Umbilical cord (tissue), 2 donors: ENCODE results near the gene PDCD2. TPM values are rescaled to one million over a fixed set of nuclear protein-coding genes. Genes with fewer than 3 reads are reported as not detected.
"Not testable (repeated sequence)": the region's sequence is repeated elsewhere in the genome, so short reads cannot be mapped to it uniquely, and the experiment has no call there.

Experiments
- DNase-seq: peaks from one replicate; pipeline ENCODE4 v3.0.0-alpha.2; 2015; ENCODE audit warnings: low spot score
- total RNA-seq: library from RNA; depleted of rRNA; stranded (reverse); fragments of >200 nt; gene quantifications from one replicate; pipeline ENCODE4 v1.2.3, GENCODE V29; 2014; ENCODE audit warnings: low replicate concordance; ENCODE audit not compliant: insufficient read depth

Gene PDCD2, protein sequence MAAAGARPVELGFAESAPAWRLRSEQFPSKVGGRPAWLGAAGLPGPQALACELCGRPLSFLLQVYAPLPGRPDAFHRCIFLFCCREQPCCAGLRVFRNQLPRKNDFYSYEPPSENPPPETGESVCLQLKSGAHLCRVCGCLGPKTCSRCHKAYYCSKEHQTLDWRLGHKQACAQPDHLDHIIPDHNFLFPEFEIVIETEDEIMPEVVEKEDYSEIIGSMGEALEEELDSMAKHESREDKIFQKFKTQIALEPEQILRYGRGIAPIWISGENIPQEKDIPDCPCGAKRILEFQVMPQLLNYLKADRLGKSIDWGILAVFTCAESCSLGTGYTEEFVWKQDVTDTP
- total RNA-seq: 49.1 TPM

DNA sequence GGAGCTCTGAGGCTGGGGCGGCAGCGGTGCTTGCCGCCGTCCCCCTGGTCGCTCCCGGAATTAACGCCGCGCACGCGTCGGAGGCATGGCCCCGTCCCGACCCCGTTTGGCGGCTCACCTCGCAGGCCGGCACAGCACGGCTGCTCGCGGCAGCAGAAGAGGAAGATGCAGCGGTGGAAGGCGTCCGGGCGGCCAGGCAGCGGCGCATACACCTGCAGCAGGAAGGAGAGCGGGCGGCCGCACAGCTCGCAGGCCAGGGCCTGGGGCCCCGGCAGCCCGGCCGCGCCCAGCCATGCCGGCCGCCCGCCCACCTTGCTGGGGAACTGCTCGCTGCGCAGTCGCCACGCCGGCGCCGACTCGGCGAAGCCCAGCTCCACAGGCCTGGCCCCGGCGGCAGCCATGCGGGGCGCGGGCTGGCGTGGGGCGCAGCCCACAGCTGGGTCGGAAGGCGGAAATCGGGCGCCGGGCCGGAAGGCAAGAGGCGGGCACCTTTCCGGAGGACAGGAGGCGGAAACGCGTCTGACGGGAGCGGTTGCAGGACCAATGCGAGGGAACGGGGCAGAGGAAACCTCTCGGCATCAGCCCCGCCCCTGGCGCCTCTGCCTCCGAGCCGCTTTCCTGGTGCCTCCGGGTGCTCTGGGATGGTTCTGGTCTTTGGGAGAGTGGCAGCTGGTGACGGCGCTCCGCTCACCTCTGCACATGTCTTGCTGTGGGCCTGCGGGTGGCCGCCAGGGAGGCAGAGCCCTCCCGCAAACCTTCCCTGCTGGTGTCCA lies at the start of gene PDCD2:
TSS of gene PDCD2 (minus strand) at position 457 of the 773 bp plus-strand sequence. CDS start at position 401, 56 bp downstream.
- peak; percentile 96 for DNase-seq

- DNase-seq: not testable (repeated sequence)
Observed at GRCh38 chr6:170616020-170616554, 31.6 kb upstream of the PDCD2 start.

GRCh38 chr6:170612256-170612804 lies 27.9 kb upstream of the PDCD2 start:
- not testable (repeated sequence) for DNase-seq

DNA sequence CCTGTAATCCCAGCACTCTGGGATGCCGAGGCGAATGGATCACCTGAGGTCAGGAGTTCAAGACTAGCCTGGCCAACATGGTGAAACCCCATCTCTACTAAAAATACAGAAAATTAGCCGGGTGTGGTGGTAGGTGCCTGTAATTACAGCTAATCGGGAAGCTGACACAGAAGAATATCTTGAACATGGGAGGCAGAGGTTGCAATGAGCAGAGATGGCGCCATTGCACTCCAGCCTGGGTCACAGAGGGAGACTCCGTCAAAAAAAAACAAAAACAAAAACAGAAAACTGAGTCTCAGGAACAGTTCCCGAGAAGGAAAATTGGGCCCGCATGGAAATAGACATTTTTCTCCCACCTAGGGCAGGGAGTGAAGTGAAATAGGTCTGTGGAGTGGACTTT lies 24.8 kb upstream of the PDCD2 start:
- DNase-seq: not testable (repeated sequence)

- DNase-seq: no peak
Observed at GRCh38 chr6:170605574-170606259, 21.3 kb upstream of the PDCD2 start.

- DNase-seq: no peak
Observed at GRCh38 chr6:170597278-170597677, 12.8 kb upstream of the PDCD2 start.

DNA sequence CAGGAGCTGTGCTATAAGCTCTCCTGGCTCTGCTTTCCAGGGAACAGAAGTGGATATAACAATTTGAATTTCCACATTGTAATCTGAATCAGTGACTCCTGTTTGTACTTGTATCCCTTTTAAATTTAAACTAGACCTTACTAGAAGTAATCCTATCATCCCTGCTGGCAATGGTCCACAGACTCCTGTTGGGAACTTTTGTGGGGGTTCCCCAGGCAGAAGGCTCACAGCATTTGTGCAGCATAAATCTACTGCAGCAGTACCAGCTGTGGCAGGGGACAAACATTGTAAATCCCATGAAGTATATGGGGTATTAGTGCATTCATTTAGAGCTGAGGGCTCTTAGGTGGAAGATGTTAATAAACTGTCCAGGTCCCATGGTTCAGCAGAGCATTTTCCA lies 12.0 kb upstream of the PDCD2 start:
- no peak for DNase-seq

DNA sequence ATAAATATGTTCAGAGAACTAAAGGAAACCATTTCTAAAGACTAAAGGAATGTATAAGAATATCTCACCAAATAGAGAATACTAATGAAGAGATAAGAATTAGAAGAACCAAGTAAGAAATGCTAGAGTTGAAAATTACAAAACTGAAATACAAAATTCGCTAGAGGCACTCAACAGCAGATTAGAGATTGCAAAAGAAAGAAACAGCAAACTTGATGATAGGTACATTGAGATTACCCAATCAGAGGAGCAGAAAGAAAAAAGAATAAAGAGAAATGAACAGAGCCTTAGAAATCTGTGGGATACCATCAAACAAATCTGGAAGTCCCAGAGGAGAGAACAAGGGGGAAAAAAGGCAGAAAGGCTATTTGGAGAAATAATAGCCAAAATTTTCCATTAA lies 6.3 kb upstream of the PDCD2 start:
- no peak for DNase-seq

- peak; percentile 39 for DNase-seq
Observed at GRCh38 chr6:170584954-170585498, 589 bp upstream of the PDCD2 start.

- no peak for DNase-seq
Observed at GRCh38 chr6:170583756-170584180, 669 bp downstream of the PDCD2 start.

- DNase-seq: no peak
Observed at GRCh38 chr6:170578909-170579308, 5.5 kb downstream of the PDCD2 start.

DNA sequence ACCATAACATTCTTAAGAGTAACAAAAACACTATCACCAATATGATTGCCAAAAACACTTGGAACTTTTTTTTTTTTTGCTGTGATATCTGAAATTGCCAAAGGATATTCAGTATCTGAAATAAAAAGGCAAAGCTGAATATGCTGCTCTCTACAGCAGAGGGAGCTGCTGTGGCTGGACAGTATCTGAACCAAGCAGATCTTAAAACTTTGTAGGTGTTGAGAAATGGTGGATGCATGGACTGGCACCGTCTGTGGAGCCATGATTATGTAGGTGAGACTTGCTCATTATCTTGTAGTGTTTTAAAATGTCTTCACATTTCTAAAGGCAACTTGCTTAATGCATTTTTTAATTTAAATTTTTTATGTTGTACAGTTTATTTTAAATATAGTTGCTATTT lies 9.2 kb downstream of the PDCD2 start:
- DNase-seq: no peak

DNA sequence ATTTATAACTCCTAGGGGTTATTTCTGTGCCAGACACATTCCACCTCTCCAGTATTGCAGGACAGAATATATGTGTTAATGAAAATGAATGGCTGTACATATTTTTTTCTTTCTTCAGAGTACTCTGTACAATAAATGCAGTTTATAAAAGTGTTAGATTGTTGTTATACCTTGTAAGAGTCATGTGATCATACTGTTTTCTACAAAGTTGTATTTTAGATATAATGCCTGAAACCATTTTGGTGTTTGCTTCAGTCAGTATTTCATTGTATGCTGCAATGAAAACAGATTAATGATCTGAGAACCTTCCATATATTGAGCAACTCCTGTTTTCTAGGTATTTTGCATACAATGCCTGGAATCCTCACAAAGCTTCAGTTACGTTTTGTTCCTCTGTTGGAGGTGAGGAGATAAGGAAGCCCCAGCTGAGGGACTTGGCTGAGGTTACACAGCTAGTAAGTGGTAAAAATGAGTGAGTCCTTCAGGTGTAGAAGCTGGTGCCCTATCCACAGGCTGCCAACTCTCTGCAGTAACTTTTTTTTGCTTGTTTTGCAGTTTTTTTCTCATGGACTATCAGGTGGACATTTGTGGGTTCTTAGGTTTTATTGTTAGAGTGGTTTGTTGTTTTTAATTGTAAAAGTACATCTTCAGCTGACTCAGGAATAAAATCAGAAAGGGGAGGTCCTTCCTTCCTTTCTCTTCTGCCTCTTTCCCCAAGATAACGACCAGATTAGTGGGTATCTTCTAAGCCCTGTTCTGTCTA lies 11.6 kb downstream of the PDCD2 start:
- DNase-seq: no peak

- DNase-seq: no peak
Observed at GRCh38 chr6:170564936-170565530, 19.4 kb downstream of the PDCD2 start.

DNA sequence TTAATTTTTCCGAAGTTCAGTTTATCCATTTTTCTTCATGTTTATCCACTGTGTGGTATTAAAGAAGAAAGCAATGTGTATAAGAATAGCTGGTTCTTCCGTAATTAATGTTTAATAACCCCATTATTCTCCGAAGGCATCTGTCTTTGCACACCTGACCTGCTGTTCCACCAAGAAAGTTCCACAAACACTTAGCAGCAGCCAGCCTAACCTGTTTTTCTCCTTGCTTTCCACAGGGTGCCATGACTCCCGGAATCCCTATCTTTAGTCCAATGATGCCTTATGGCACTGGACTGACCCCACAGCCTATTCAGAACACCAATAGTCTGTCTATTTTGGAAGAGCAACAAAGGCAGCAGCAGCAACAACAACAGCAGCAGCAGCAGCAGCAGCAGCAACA lies 22.9 kb downstream of the PDCD2 start:
- DNase-seq: no peak

DNA sequence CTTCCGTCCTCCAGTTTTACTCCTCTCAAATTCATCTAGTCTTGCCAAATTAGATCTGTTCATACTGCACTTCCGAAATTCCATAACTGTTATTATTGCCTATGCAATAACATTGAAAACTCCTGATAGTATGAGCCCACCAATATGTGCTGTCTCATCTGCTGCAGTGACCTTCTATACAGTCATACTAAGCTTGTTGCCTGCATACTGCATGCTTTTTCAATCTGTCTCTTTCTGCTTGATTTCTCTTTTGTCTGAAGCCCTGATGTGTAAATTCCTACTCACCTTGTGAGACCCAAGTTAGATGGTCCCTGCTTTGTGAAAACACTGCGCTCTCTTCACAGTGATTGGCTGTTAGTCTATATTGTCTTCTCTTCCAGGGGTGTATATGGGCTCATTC lies 29.1 kb downstream of the PDCD2 start:
- no peak for DNase-seq

- DNase-seq: no peak
Observed at GRCh38 chr6:170554796-170555137, 29.7 kb downstream of the PDCD2 start.

GRCh38 chr6:170554013-170554795 lies 30.2 kb downstream of the PDCD2 start, which contains the start of gene TBP:
TSS of gene TBP (plus strand) at chr6:170554369. CDS start at chr6:170557030, 2,661 bp downstream.
- peak; percentile 99 for DNase-seq

GRCh38 chr6:170553534-170554012 lies 30.9 kb downstream of the PDCD2 start:
- no peak for DNase-seq
